MM.1S (cell line): ENCODE measurements around the gene GLYAT.

Source experiments
- DNase-seq: peaks from one replicate; pipeline ENCODE4 v3.0.0-alpha.2; 2015
- H2AFZ ChIP-seq: fragments of 300-600 bp; sonication (generic); 2 replicates; pipeline ENCODE4 v1.6.0; 2016; ENCODE audit warnings: antibody characterized with exemption, low read length
- H3F3A ChIP-seq: fragments of 300-600 bp; sonication (generic); 2 replicates; pipeline ENCODE4 v1.6.1; 2016; ENCODE audit warnings: mild to moderate bottlenecking, antibody characterized with exemption, low read length, moderate library complexity, mixed read lengths; ENCODE audit not compliant: insufficient read depth
- H3K27ac ChIP-seq: fragments of 300-600 bp; sonication (generic); 2 replicates; pipeline ENCODE4 v1.5.1; 2016; ENCODE audit warnings: mild to moderate bottlenecking, low read length
- H3K27me3 ChIP-seq: fragments of 300-600 bp; sonication (generic); replicated peaks from 2 replicates; pipeline ENCODE4 v1.6.0; 2016; ENCODE audit warnings: low read length; ENCODE audit not compliant: insufficient read depth
- H3K36me3 ChIP-seq: fragments of 300-600 bp; sonication (generic); replicated peaks from 2 replicates; pipeline ENCODE4 v1.6.1; 2016; ENCODE audit warnings: mild to moderate bottlenecking, low read length, mixed read lengths; ENCODE audit not compliant: insufficient read depth
- H3K4me1 ChIP-seq: fragments of 300-600 bp; sonication (generic); 2 replicates; pipeline ENCODE4 v1.6.1; 2016; ENCODE audit warnings: low read length, mixed read lengths
- H3K4me2 ChIP-seq: fragments of 300-600 bp; sonication (generic); 2 replicates; pipeline ENCODE4 v1.6.0; 2016; ENCODE audit warnings: low read depth, low read length
- H3K4me3 ChIP-seq: fragments of 300-600 bp; sonication (generic); 2 replicates; pipeline ENCODE4 v1.5.1; 2016; ENCODE audit warnings: low read length, mixed read lengths
- H3K79me2 ChIP-seq: fragments of 300-600 bp; sonication (generic); 2 replicates; pipeline ENCODE4 v1.6.1; 2016; ENCODE audit warnings: mixed run types, low read length, mixed read lengths
- H3K9ac ChIP-seq: fragments of 300-600 bp; sonication (generic); 2 replicates; pipeline ENCODE4 v1.6.1; 2016; ENCODE audit warnings: low read length, mixed read lengths
- H3K9me2 ChIP-seq: fragments of 300-600 bp; sonication (generic); replicated peaks from 2 replicates; pipeline ENCODE4 v1.6.1; 2016; ENCODE audit warnings: mild to moderate bottlenecking, low read length, mixed read lengths; ENCODE audit not compliant: insufficient read depth
- H3K9me3 ChIP-seq: fragments of 300-600 bp; sonication (generic); replicated peaks from 2 replicates; pipeline ENCODE4 v1.6.1; 2016; ENCODE audit warnings: mild to moderate bottlenecking, low read length, mixed read lengths; ENCODE audit not compliant: insufficient read depth
- H4K20me1 ChIP-seq: fragments of 300-600 bp; sonication (generic); 2 replicates; pipeline ENCODE4 v1.6.1; 2016; ENCODE audit warnings: mild to moderate bottlenecking, low read length, moderate library complexity, mixed read lengths; ENCODE audit not compliant: insufficient read depth
- CTCF ChIP-seq: fragments of 300-600 bp; sonication (generic); IDR thresholded peaks from 2 replicates; pipeline ENCODE4 v1.5.1; 2016; ENCODE audit warnings: antibody characterized with exemption, low read length, mixed read lengths
- EZH2 ChIP-seq: fragments of 300-600 bp; sonication (generic); optimal IDR thresholded peaks from 2 replicates; pipeline ENCODE3; 2017; ENCODE audit warnings: low read depth, mild to moderate bottlenecking, antibody characterized with exemption, low read length, mixed read lengths
- EZH2phosphoT487 ChIP-seq: fragments of 300-600 bp; sonication (generic); IDR thresholded peaks from 2 replicates; pipeline ENCODE4 v1.6.1; 2018; ENCODE audit warnings: antibody characterized with exemption, low read length

GLYAT gene

GRCh38 chr11:58727415-58727797 is 4.3 kb downstream of the GLYAT start:
- Histone ChIP-seq H2AFZ (no peak overlapping the region), H3F3A (no peaks in the 10 kb centered on the region)

GRCh38 chr11:58726737-58727414 is 4.9 kb downstream of the GLYAT start:
- Histone ChIP-seq H3K4me2 (no peak overlapping the region), H3K36me3 (no peaks in the 10 kb centered on the region), H3K27me3 (no peaks in the 10 kb centered on the region), H3K27ac (no peak overlapping the region), H3F3A (no peaks in the 10 kb centered on the region), H3K9me2 (no peaks in the 10 kb centered on the region), H3K4me1 (0 out of 2 replicates have a peak, but pooled peaks cover 5% of the 10 kb centered on the region), H3K9ac (no peak overlapping the region), H2AFZ (no peak overlapping the region; the same call in 1 of the 2 replicates), H3K9me3 (no peaks in the 10 kb centered on the region), H4K20me1 (no peaks in the 10 kb centered on the region), H3K4me3 (no peak overlapping the region), H3K79me2 (no peaks in the 10 kb centered on the region)
- TF ChIP-seq EZH2 (no peak), EZH2phosphoT487 (no peak), CTCF (no peak)
- no peak for DNase-seq

More at GRCh38 chr11:58727415-58727797, 4.3 kb downstream of the GLYAT start:
- Histone ChIP-seq H3K27ac (no peak overlapping the region), H3K36me3 (no peaks in the 10 kb centered on the region), H3K9me3 (no peaks in the 10 kb centered on the region), H3K4me1 (0 out of 2 replicates have a peak, but pooled peaks cover 5% of the 10 kb centered on the region), H3K9ac (no peak overlapping the region), H4K20me1 (no peaks in the 10 kb centered on the region), H3K79me2 (no peaks in the 10 kb centered on the region), H3K27me3 (no peaks in the 10 kb centered on the region), H3K9me2 (no peaks in the 10 kb centered on the region), H3K4me3 (no peak overlapping the region), H3K4me2 (no peak overlapping the region)
- TF ChIP-seq CTCF (no peak), EZH2 (no peak), EZH2phosphoT487 (no peak)
- DNase-seq = no peak

- Histone ChIP-seq H3F3A (no peaks in the 10 kb centered on the region), H3K9me2 (no peaks in the 10 kb centered on the region), H3K27me3 (no peaks in the 10 kb centered on the region), H3K9ac (no peak overlapping the region), H3K27ac (no peak overlapping the region), H3K4me3 (no peak overlapping the region), H3K9me3 (no peaks in the 10 kb centered on the region), H2AFZ (no peak overlapping the region), H3K4me1 (no peaks in the 10 kb centered on the region), H3K36me3 (no peaks in the 10 kb centered on the region), H3K79me2 (no peaks in the 10 kb centered on the region), H4K20me1 (no peaks in the 10 kb centered on the region), H3K4me2 (no peak overlapping the region)
- no peak for DNase-seq
- TF ChIP-seq EZH2 = no peak
- TF ChIP-seq CTCF = no peak
- TF ChIP-seq EZH2phosphoT487 = no peak
Measured at GRCh38 chr11:58719406-58720117, 12.2 kb downstream of the GLYAT start.
